HG03457 (cell line): ENCODE measurements around the gene VCAN.

Source experiments
- ATAC-seq: cut with Tn5 transposase; IDR thresholded peaks from one replicate; pipeline ENCODE4 v1.9.1; 2021; ENCODE audit warnings: moderate number of reproducible peaks; ENCODE audit not compliant: unreplicated experiment

Gene VCAN

DNA sequence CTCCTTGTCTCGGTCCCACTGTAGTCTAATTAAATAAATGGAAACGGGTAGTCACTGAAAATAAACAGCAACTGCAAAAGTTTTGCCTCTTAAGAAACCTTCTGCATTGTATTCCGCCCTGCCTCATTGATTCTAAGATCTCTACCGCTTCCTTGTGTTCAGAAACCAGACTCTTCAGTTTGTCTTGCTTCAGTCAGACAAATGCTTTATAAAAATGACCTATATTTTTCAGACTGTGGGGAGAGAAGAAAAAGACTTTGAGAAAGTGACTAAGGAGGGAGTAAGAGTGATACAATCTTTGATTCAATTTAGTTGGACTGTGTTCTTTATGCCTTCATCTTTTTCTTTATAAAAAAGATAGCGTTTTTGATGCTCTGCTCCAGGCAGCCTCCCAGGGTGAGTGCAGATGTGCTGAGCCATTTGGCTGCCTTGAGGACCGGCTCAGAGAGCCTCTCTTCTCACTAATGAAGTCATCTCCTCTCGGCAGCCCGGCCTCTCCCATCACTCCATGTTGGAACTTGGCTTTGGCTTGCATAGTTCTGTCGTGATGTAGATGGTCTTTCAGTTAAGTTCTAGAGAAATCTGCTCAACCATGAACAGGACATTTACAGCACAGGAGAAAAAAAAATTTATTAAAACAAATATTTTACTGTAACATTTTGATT, 4.0 kb upstream of the VCAN start:
- ATAC-seq, result no peak

DNA sequence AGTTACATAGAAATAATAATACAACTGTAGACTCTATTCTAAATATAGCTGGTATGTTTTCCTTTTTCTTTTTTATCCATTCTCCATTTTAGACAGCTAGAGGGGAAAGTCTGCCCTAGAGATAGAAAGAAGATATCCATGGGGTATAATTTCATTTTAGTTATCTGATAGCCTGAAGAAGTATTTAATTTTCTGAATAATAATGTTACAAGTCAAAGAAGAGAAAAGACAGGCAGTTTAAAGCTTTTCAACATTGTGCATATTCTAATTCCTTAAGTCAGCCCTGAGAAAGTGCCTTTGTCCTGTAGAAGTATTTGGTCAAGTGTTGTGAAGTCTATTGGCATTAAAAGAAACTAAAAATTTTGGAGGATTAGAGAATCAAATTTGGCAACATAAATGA, 2.5 kb upstream of the VCAN start:
- ATAC-seq, result no peak

DNA sequence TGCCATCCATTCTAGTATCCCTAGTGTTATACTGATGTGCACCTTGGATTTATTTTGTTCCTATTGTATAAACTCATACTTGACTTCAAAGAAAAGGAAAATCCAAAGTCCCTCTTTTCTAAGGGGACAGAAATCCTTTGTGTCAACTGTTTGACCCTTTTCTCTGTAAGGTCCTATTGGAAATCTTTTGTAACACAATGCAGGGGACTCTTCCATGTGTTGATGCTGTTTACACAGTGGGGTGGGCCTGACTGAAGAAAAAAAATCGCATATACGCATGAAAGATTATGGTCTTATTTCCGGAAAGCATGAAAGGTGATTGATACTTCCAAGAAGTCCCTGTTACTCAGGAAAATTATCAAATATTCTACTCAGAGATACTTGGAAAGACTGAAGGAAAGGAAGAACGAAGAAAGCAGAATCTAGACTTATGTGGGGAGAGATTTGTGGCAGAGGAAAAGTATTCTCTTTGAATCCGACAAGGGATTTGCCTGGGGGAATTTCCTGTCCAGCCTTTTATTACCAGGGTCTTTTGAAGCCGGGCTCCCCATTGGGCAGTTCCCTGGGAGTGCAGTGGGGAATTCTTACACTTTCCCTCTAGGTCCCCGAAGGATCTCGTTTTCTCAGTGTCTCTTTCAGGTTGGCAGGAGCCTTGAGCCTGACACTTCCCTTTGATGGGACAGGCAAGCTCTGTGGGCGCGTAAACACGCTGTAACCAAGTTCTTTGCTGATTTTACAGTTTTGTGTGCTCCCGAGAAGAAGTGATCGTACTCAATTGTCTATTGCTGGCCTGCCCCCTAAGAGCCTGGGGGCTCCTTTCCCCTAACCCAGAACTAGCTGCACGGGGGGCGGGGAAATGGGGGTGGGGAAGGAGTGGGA, 779 bp upstream of the VCAN start:
- ATAC-seq, result no peak

DNA sequence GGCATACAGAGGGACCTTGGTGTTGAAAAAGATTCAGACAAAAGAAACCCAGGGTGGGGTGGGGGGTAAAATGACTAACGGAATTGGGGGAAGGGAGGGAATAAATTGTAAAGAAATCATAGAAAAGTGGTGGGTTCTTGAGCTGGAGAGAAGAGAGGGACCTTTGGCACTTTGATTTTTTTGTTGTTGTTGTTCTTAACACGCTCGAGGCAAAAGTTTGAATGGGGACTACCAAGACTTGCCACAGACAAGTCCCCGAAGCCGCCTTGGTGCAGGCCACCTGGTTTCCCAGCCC, 616 bp downstream of the VCAN start:
- no peak for ATAC-seq

DNA sequence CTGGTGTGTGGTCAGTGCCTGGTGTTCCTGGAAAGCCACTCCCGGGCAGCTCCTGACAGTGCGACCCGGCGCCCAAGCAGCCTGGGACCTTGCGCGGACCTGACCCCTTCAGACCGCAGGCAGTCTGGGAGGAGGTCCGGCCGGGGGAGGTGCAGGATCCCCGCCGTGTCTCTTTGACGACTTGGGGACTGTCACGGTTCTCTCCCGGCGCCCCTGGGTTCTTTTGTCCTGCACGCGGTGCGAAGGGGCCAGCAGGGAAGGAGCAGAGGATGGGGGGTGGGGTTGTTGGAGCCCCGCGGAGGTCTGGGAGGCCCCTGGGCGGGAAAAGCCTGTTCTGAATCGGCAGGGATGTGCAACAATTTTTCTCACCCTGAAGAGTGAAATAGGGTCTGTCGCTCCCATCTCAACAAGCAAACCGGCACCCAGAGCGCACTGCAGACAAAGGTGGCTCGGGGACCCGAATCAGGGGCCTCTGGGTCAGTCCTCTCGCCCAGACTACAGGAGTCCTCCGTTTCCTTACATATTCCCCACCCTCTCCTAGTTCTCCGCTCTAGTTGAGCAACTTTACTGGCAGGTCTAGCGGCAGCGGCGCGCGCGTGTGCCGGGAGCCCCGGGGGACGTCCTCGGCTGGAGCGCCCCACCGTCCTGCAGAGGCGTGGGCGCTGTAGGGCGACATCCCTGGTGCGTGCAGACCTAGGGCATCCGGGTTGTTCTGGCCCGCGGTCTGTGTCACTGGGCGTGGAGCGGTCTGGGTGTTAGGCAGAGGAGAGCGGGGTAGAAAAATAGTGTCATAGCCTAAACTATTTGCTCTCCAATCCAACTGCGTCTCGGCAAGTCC, 1.2 kb downstream of the VCAN start:
- ATAC-seq, result no peak

DNA sequence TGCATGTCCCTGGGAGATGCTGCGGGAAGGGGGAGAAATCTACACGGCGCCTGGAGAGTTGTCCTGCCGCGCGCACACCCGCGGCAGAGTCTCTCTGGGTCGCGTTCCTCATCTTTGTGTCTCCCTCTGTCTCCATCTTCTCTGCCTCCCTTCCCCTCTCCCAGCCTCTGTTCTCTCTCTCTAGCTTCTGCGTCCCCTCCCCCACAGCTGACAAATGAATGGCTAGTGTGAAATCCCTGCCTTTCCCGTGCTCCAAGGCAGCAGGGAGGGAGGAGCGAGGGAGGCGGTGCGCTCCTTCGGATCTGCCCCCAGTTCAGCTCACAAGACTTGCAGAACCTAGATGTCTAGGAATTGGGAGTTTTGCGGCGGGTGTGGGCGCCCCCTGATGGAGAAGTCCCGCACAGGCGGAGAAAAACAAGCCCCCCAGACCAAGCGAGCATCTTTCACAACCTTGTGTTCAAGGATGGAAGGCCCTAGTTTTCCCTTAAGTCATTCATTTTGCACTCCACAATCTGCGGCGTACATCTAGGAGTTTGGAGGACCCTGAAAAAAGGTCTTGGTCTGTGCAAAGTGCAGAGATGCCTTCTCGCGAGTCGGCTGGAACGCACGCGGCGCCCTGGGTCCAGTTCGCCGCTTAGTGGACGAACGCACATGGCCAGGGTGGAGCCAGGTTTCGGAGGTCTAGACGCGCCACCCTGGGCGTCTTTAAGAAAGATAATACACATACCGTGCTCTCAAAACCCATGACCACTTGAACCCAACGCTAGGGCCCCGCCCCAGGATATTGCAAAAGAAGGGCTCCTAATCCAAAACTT, 2.0 kb downstream of the VCAN start:
- peak; percentile 58 for ATAC-seq

DNA sequence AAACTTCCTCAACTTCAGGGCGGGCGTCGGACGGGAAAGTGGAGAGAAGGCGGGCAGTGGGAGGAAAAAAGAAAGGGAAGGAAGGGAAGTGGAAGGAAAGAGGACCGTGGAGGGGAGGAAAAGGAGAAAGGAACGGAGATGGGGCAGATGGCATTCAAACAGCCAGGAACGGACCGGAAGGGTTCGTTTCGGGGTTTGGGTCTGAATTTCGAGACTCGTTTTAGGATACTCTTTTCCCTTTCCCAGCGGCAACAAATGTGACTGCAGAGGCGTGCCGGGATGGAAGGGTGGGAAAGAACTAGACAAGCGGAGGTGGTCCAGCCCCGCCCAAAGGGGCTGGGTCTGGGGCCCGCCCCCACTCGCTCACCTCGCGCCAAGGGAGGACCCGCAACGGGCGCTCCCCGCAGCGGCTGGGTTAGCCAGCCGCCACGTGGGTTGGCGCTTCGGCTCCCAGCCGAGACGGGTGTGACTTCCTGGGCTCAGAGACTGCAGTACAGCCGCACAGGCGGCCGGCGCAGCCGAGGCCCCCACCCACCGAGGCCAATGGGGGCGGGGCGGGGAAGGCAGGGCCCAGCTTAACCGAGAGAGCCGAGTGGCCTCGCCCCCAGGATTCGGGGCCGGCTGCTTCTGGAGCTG, 2.7 kb downstream of the VCAN start:
- ATAC-seq, result peak; percentile 52

DNA sequence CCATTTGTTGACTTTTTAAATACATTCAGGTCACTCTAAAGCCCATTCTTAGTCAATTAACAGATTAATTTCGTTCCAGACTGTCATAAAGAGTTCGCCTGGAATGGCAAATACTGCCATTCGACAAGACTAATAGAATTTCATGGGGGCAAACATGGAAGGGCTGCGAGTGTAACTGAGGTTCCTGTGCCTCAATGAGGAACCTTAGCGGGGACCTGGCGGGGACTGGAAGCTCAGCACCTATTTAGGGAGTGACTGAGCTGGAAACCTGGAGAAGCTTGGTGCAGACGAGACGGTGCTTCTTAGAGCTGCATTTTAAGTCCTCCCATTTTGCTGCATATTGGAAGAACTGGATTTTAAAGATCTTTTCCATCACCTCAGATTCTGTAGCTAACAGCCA, 3.4 kb downstream of the VCAN start:
- ATAC-seq, result no peak

DNA sequence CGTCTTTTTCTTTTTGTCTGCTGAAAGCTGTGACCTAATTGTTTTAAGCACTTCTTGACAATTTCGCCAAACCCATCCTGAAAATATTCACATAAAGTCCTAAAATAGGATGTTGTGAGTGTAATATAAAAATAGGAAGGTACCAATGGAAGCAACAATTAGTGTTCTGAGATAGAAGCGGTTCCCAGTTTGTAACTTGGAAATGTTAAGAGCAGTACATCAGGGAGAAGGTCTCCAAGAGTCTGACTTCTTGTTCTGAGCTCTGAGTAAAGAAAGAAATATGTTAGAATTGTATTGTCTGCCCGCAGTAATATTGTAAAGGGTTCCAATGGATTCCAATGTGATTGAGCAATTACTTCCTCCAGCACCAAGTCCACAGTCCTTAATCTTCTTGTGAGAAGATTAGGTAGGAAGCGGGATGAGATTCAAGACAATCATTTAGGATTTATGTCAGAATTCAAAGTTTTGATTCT, 3.9 kb downstream of the VCAN start:
- ATAC-seq, result no peak

DNA sequence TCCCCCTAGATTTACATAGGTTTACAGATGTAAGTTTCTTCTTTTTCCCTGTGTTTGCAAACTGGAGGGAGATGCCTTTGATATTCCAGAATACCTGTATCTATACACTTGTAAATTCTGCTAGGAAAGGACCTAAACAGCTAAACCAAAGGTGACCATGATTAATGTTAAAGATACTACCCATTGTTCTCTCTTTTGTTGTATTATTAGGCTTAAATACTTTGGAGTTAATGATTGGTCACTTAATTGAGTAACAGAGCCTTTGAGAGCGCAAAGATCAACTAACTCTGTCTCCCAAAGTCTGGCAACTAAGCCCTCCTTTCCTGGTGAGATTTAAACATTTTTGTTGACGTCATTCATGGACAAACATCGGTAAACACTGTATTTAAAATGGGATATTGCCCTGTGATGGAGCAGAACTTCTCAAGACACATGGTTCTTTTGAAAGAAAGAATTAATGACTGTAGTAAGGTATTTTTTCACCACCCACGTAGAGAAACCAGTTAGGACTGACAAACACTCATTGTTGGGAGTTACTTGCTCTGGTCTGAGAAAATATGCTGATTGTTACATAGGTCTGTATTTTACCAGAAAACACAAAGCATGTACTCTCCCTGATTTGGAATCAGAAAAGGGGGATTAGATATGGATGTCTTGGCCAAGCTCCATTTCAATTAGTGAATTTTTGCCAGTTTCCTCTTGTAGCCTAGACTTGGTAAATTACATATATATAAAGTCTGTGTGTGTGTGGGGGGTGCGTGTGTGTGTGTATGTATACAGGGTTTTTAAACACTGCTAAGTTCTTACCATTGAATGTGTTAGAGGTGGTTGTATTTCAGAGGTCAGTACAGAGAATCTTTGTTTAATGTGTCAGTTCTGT, 4.6 kb downstream of the VCAN start:
- ATAC-seq, result no peak

DNA sequence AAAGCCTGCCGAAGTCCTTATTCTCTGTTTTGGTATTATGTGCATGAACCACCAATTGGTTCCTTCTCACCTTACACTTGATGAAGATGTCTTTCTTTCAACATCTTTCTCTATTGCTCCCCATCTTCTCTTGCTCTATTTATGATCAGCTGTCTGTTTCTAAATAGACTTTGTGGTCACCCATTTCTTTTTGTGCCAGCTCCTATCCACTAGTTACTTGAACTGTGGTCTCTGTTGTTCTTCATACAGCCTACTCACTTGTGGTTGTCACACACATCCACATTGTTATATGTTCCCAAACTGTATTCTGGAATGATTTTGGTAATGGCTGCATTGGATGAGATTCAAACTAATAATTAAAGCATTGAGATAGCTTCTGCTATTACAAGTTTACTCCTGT, 11.4 kb downstream of the VCAN start:
- ATAC-seq, result no peak

DNA sequence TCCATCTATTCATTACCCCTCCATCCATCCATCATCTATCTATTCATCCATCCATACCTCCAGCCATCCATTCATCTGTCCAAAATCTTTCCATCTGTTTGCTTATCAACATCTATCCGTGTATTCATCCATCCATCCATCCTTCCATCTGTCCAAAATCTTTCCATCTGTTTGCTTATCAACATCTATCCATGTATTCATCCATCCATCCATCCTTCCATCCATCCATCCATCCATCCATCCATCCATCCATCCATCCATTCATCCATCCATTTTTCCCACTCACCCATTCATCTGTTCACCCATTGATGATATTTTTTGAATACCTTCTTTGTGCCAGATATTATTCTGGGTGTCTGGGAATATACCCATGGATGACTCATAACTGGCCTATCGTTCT, 12.8 kb downstream of the VCAN start:
- ATAC-seq, result no peak

DNA sequence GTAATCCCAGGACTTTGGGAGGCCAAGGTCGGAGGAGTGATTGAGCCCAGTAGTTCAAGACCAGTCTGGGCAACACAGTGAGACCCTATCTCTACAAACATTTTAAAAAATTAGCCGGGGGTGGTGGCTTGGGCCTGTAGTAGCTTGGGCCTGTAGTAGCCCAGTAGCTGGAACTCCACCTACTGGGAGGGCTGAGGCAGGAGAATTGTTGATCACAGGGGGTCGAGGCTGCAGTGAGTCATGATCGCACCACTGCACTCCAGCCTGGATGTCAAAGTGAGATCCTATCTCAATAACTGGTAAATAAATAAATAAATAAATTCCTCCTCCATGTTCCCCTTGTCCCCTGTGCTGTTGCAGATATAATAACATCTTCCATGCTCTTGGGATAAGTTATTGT, 14.3 kb downstream of the VCAN start:
- no peak for ATAC-seq

DNA sequence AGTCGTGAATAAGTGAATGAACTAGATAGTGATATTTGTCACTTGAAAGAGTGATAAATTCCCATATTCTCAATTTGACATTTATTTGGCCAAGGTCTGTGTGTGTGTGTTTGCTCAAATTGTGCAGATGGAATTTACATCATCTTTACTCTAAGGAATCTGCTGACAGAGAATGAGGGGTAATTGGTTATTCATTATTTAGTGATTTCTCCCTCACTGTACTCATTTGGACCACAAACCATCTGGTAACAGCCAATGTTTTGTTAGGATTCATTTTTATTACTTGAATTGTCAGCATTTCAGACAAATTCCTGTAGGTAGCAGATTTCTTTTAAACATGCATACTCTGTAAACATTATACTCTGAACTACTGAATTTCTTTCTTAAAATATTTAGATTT, 15.6 kb downstream of the VCAN start:
- ATAC-seq, result no peak

DNA sequence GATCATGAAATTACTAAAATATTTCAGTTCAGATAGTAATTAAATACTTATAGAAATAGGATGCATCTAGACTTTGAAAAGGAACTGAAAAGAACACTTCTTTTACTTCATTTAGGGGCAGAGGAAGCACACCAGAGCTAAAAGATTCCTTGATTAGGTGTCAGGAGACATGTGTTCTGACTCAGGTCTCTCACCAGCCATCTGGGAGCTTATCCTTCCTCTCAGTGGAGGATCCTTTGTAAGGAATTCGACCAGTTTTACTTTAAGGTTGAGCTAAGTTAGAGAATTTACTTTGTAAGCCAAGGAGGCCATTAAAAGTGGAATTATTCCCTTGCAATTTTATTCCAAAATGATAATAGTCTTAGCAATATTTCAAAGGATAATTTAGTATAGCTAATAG, 16.7 kb downstream of the VCAN start:
- ATAC-seq, result no peak

DNA sequence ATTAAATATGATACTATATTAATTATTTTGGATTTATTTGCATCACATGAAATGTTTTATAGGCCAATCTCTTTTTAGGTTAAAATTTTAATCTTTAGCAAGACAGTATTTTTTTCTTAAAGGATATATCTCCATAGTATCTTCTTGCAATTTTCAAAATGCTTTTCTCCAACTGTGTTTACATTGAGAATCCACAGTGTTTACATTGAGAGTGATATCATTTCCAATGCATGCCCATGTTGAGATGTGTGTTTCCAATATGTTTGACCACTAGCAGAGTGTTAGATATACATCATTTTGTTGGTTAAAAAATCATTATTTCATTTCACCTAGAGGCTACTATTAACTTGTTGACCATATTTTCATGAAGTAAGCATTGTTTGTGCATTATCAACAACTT, 17.3 kb downstream of the VCAN start:
- ATAC-seq, result no peak

DNA sequence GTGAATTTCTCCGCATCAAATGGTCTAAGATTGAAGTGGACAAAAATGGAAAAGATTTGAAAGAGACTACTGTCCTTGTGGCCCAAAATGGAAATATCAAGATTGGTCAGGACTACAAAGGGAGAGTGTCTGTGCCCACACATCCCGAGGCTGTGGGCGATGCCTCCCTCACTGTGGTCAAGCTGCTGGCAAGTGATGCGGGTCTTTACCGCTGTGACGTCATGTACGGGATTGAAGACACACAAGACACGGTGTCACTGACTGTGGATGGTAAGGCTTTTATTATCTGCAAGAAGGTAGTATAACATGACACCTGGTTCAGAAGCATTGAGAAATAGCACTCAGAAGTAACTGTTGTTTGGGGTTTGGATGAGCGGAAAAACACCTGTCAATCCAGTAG, 18.7 kb downstream of the VCAN start:
- ATAC-seq, result no peak

DNA sequence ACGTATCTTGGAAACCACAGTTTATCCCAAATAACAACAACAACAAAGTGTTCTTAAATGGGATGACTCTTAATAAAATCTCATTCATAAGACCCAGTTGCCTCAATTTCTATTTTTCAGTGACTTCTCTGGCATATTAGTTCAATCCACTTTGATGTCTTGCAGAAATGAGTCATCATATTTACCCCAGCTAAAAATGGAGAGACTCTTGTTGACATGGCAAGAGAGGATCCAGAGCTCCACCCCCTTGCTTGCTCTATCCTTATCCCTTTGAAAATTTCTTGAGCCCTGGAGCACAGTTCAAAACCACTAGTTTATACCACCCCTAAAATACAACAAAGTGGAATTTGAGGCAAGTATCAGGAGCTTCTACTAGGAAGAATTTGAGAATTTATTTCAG, 20.8 kb downstream of the VCAN start:
- no peak for ATAC-seq

DNA sequence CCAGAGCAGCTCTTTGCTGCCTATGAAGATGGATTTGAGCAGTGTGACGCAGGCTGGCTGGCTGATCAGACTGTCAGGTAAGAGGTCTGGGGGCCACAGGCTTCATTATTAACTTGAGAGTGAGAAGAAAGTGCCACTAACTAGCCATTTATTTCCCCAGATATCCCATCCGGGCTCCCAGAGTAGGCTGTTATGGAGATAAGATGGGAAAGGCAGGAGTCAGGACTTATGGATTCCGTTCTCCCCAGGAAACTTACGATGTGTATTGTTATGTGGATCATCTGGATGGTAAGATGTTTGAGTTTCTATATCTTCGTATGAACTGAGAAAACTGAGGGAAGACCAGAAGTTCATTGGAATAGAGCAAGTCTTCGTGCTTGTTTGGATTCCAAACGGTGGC, 22.1 kb downstream of the VCAN start:
- ATAC-seq, result no peak
